ENCODE results near the gene UBFD1.

Gene UBFD1

DNA sequence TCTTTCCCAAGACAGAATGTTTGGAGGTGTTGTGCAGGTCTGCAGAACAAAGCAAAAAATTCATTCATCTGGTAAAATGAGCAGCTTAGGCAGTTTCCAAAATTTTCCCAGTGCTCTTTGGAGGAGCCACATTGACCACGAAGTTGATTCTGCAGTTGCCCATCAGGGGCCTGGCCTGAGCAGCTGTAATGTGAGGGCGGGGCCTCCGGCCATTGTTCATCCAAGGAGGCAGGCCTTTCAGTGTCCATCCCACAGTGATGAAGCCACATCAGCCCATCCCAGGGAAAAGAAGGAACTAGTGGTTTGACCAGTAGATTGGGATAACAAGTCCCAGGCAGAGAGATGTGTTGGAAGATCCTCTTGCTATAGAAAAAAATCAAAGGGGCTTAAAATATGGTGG lies 10.1 kb downstream of the UBFD1 start:
- Histone ChIP-seq H3K27ac (ENCODE audit: low read depth, low read length, poor library complexity, severe bottlenecking) (no peak overlapping the region), H4K20me1 (ENCODE audit: insufficient read depth, low read length) (no peaks in the 10 kb centered on the region), H3K79me2 (ENCODE audit: insufficient read depth, low read length) (no peaks in the 10 kb centered on the region), H3K4me1 (ENCODE audit: insufficient read depth, low read length, severe bottlenecking) (peaks cover 7% of the 10 kb centered on the region), H3K9me3 (ENCODE audit: low read length) (no peaks in the 10 kb centered on the region), H3K4me3 (ENCODE audit: low read depth, low read length, poor library complexity, severe bottlenecking) (no peak overlapping the region), H3K36me3 (ENCODE audit: insufficient read depth, low read length) (peaks cover 92% of the 10 kb centered on the region), H3K27me3 (ENCODE audit: insufficient read depth, low read length) (no peaks in the 10 kb centered on the region), H3K9ac (ENCODE audit: low read length) (no peak overlapping the region), H3F3A (ENCODE audit: insufficient read depth, low read length) (no peaks in the 10 kb centered on the region), H3K9me2 (ENCODE audit: low read depth, low read length) (no peaks in the 10 kb centered on the region), H3K4me2 (ENCODE audit: low read length) (no peak overlapping the region), H2AFZ (ENCODE audit: low read length) (no peak overlapping the region)
- TF ChIP-seq, protein P1, sequence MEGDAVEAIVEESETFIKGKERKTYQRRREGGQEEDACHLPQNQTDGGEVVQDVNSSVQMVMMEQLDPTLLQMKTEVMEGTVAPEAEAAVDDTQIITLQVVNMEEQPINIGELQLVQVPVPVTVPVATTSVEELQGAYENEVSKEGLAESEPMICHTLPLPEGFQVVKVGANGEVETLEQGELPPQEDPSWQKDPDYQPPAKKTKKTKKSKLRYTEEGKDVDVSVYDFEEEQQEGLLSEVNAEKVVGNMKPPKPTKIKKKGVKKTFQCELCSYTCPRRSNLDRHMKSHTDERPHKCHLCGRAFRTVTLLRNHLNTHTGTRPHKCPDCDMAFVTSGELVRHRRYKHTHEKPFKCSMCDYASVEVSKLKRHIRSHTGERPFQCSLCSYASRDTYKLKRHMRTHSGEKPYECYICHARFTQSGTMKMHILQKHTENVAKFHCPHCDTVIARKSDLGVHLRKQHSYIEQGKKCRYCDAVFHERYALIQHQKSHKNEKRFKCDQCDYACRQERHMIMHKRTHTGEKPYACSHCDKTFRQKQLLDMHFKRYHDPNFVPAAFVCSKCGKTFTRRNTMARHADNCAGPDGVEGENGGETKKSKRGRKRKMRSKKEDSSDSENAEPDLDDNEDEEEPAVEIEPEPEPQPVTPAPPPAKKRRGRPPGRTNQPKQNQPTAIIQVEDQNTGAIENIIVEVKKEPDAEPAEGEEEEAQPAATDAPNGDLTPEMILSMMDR (IDR thresholded peaks at IDR 0.05; ENCODE audit: low read length), result no peak
- TF ChIP-seq EZH2 (IDR thresholded peaks at IDR 0.05; ENCODE audit: borderline replicate concordance, low read length), result no peak

DNA sequence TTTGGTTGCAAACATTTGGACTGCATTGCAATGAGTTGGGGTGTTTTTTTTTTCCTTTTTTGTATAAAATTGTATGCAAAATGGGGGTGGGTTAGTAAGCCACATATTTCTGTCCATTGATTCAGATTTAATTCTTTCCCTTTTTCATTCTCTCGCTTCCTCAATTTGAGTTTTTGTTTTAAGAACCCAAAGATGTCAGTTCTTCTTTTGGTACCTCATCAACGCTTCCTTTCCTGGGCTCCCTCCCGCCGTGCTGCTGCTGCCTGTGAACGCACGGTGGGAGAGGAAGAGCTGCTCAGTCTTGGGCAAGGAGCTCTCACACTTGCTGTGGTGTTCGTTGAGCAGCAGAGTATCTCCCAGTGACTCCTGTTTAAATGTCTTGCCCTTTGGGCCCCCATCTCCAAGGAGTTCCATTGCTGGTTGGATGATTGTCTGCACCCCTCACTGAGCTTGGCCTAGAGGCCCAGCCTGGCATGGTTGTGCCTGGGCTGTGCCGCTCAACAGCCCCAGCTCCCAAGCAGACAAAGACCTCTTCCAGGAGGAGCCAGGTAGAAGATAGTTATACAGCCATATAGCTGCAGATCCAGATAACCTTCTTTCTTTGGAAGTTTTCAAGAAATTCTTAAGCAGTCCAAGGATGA lies 13.6 kb downstream of the UBFD1 start:
- Histone ChIP-seq H3F3A (ENCODE audit: insufficient read depth, low read length) (no peaks in the 10 kb centered on the region), H3K27ac (ENCODE audit: low read depth, low read length, poor library complexity, severe bottlenecking) (peak overlapping the region; percentile 31), H3K36me3 (ENCODE audit: insufficient read depth, low read length) (peaks cover 65% of the 10 kb centered on the region), H3K27me3 (ENCODE audit: insufficient read depth, low read length) (no peaks in the 10 kb centered on the region), H4K20me1 (ENCODE audit: insufficient read depth, low read length) (no peaks in the 10 kb centered on the region), H3K79me2 (ENCODE audit: insufficient read depth, low read length) (no peaks in the 10 kb centered on the region), H2AFZ (ENCODE audit: low read length) (no peak overlapping the region), H3K9me2 (ENCODE audit: low read depth, low read length) (no peaks in the 10 kb centered on the region), H3K9ac (ENCODE audit: low read length) (no peak overlapping the region), H3K4me3 (ENCODE audit: low read depth, low read length, poor library complexity, severe bottlenecking) (no peak overlapping the region), H3K4me2 (ENCODE audit: low read length) (no peak overlapping the region), H3K4me1 (ENCODE audit: insufficient read depth, low read length, severe bottlenecking) (peaks cover 7% of the 10 kb centered on the region), H3K9me3 (ENCODE audit: low read length) (no peaks in the 10 kb centered on the region)
- no peak for TF ChIP-seq EZH2 (IDR thresholded peaks at IDR 0.05; ENCODE audit: borderline replicate concordance, low read length)

DNA sequence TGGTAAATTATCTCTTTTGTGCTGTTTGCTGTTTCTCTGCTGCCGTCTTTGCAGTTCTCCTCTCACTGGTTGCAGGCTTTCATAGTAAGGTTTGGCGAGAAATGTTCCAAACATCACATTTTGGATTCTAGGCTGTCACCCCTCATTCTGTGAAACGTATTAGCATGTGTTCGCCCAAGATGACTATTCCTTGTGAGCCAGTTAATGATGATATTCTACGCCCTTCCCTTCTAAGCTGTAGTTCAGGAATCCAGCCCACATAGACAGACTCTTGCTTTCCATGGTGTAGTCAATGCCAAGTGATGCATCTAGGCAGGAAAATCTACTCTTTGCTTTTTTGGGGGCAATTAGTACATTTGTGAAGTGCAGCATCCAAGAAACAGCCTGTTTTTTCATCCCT lies 14.4 kb downstream of the UBFD1 start:
- Histone ChIP-seq H3K36me3 (ENCODE audit: insufficient read depth, low read length) (peaks cover 63% of the 10 kb centered on the region), H3K27me3 (ENCODE audit: insufficient read depth, low read length) (no peaks in the 10 kb centered on the region), H3F3A (ENCODE audit: insufficient read depth, low read length) (no peaks in the 10 kb centered on the region), H3K27ac (ENCODE audit: low read depth, low read length, poor library complexity, severe bottlenecking) (no peak overlapping the region), H3K4me1 (ENCODE audit: insufficient read depth, low read length, severe bottlenecking) (peaks cover 7% of the 10 kb centered on the region), H3K9me3 (ENCODE audit: low read length) (no peaks in the 10 kb centered on the region), H3K9ac (ENCODE audit: low read length) (no peak overlapping the region), H3K79me2 (ENCODE audit: insufficient read depth, low read length) (no peaks in the 10 kb centered on the region), H3K9me2 (ENCODE audit: low read depth, low read length) (no peaks in the 10 kb centered on the region), H2AFZ (ENCODE audit: low read length) (no peak overlapping the region), H3K4me3 (ENCODE audit: low read depth, low read length, poor library complexity, severe bottlenecking) (no peak overlapping the region), H3K4me2 (ENCODE audit: low read length) (no peak overlapping the region), H4K20me1 (ENCODE audit: insufficient read depth, low read length) (no peaks in the 10 kb centered on the region)
- TF ChIP-seq EZH2 (IDR thresholded peaks at IDR 0.05; ENCODE audit: borderline replicate concordance, low read length), result no peak
- TF ChIP-seq, protein P1 (IDR thresholded peaks at IDR 0.05; ENCODE audit: low read length), result no peak

DNA sequence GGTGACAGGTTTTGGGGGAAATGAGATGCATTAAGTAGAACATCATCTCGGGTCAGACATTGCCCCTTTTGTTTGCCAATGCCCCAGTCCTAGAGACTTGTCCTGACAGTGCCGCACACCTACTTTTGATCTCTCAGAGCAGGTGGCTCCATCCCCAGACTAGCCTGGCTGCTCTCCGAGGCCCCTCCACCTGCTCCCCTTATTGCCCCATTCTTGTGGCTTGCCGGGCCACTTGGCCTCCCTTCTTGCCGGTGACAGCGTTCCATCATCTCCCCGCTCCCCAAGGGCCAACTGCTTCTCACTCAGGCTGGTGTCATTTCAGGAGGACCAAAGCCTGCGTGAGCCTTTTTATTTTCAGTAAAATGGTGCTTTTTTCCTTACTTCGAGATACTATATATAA lies 14.9 kb downstream of the UBFD1 start:
- Histone ChIP-seq H3K9me2 (ENCODE audit: low read depth, low read length) (no peaks in the 10 kb centered on the region), H3K9ac (ENCODE audit: low read length) (no peak overlapping the region), H3K79me2 (ENCODE audit: insufficient read depth, low read length) (no peaks in the 10 kb centered on the region), H3K9me3 (ENCODE audit: low read length) (no peaks in the 10 kb centered on the region), H3K27ac (ENCODE audit: low read depth, low read length, poor library complexity, severe bottlenecking) (no peak overlapping the region), H3K27me3 (ENCODE audit: insufficient read depth, low read length) (no peaks in the 10 kb centered on the region), H3K4me1 (ENCODE audit: insufficient read depth, low read length, severe bottlenecking) (peaks cover 7% of the 10 kb centered on the region), H2AFZ (ENCODE audit: low read length) (no peak overlapping the region), H3K4me3 (ENCODE audit: low read depth, low read length, poor library complexity, severe bottlenecking) (no peak overlapping the region), H4K20me1 (ENCODE audit: insufficient read depth, low read length) (no peaks in the 10 kb centered on the region), H3F3A (ENCODE audit: insufficient read depth, low read length) (no peaks in the 10 kb centered on the region), H3K36me3 (ENCODE audit: insufficient read depth, low read length) (peaks cover 58% of the 10 kb centered on the region), H3K4me2 (ENCODE audit: low read length) (no peak overlapping the region)
- TF ChIP-seq, protein P1 (IDR thresholded peaks at IDR 0.05; ENCODE audit: low read length), result no peak

Measured in OCI-LY1 (cell line).